Tibial nerve (tissue), 3 donors: ENCODE data around the gene ACBD6.

Source experiments
- POLR2A ChIP-seq, 2 donors: fragments of 450-650 bp; IDR thresholded peaks; one replicate each; pipeline ENCODE4 v1.6.1; 2017; ENCODE audit warnings: antibody characterized with exemption in 2 of 2, mild to moderate bottlenecking in 2 of 2, moderate library complexity in 2 of 2
- TF ChIP-seq, protein P1 (sequence below), 5 experiments: fragments of 200-600 bp in 3 of 5; fragments of 450-650 bp in 2 of 5; sonication (generic) in 3 of 5; IDR thresholded peaks; one replicate each; pipeline ENCODE4 v1.5.1; 2016 to 2019; ENCODE audit warnings: antibody characterized with exemption in 5 of 5, mild to moderate bottlenecking in 3 of 5, moderate library complexity in 2 of 5

DNA sequence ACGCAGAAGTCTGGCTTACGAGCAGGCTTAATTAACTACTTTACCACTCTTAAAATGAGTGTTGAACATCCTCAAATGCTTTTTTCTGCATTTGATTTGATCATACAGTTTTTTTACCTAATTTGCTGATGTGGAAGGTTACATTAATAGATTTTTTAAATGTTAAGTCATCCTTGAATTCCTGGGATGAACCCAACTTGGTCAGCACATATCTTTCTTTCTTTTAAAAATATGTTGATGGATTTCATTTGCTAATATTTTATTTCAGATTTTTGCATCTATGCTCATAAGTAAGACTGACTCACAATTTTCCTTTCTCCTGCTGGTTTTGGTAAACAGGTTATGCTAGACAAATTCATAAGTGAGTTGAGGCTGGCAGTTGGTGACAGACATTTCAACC is 189.5 kb downstream of the ACBD6 start:
- TF ChIP-seq, protein P1, sequence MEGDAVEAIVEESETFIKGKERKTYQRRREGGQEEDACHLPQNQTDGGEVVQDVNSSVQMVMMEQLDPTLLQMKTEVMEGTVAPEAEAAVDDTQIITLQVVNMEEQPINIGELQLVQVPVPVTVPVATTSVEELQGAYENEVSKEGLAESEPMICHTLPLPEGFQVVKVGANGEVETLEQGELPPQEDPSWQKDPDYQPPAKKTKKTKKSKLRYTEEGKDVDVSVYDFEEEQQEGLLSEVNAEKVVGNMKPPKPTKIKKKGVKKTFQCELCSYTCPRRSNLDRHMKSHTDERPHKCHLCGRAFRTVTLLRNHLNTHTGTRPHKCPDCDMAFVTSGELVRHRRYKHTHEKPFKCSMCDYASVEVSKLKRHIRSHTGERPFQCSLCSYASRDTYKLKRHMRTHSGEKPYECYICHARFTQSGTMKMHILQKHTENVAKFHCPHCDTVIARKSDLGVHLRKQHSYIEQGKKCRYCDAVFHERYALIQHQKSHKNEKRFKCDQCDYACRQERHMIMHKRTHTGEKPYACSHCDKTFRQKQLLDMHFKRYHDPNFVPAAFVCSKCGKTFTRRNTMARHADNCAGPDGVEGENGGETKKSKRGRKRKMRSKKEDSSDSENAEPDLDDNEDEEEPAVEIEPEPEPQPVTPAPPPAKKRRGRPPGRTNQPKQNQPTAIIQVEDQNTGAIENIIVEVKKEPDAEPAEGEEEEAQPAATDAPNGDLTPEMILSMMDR (IDR thresholded peaks at IDR 0.05): no peak
- TF ChIP-seq POLR2A (IDR thresholded peaks at IDR 0.05): no peak
